ENCODE measurements around the gene UPK1A. TPM values are rescaled to one million over a fixed set of nuclear protein-coding genes. Genes with fewer than 3 reads are reported as not detected.
A peak's percentile ranks its signal among the peaks of the same experiment; 100 is the strongest.
"Not testable (repeated sequence)": the region's sequence is repeated elsewhere in the genome, so short reads cannot be mapped to it uniquely, and the experiment has no call there.

UPK1A gene
- total RNA-seq, 2 donors from 2014 or later: 0.37 to 0.46 TPM

GRCh38 chr19:35645680-35646511 is 20.4 kb upstream of the UPK1A start:
- Mint-ChIP-seq H3K4me3 (no peak overlapping the region), H3K9me3 (no peaks in the 10 kb centered on the region), H3K27ac (no peak overlapping the region), H3K4me1 (peaks cover 17% of the 10 kb centered on the region), H3K27me3 (ENCODE audit: insufficient read depth) (peaks cover 6% of the 10 kb centered on the region), H3K36me3 (ENCODE audit: low read depth) (peaks cover 7% of the 10 kb centered on the region)
- no peaks in the 10 kb centered on the region for H3K9me3 ChIP-seq (ENCODE audit: control insufficient read depth, low read length)
- no peaks in the 10 kb centered on the region for H3K27me3 ChIP-seq (ENCODE audit: control insufficient read depth, insufficient read depth, low read length, poor library complexity, severe bottlenecking)
- WGBS, 2 experiments (ENCODE audit: insufficient coverage in 1 of 2, insufficient read length in 1 of 2): 86 to 87% methylated on average over 5 to 7 of the region's 7 CpGs
- no peaks in the 10 kb centered on the region for H3K4me1 ChIP-seq (ENCODE audit: control insufficient read depth, insufficient read depth, low read length)
- peaks cover 12% of the 10 kb centered on the region for H3K36me3 ChIP-seq (ENCODE audit: control insufficient read depth, insufficient read depth, low read length)
- peak; percentile 53 for DNase-seq
- no peak overlapping the region for H3K4me3 ChIP-seq (ENCODE audit: low read length)
- no peak overlapping the region for H3K27ac ChIP-seq (ENCODE audit: low read depth, low read length)
- no peak overlapping the region for H3K9ac ChIP-seq (ENCODE audit: extremely low read depth, low read length, poor library complexity, severe bottlenecking)
- no peak for TF ChIP-seq CTCF (conservative IDR thresholded peaks at IDR 0.05)

GRCh38 chr19:35648017-35648961 is 18.0 kb upstream of the UPK1A start, which contains the start of gene COX6B1:
Gene COX6B1 (plus strand): TSS chr19:35648323. CDS start chr19:35651244, 2,921 bp downstream.
- Histone ChIP-seq H3K9me3 (ENCODE audit: control insufficient read depth, low read length) (no peaks in the 10 kb centered on the region), H3K4me1 (ENCODE audit: control insufficient read depth, insufficient read depth, low read length) (no peaks in the 10 kb centered on the region), H3K4me3 (ENCODE audit: low read length) (peak within 1 kb of the TSS; percentile 85), H3K36me3 (ENCODE audit: control insufficient read depth, insufficient read depth, low read length) (peaks cover 19% of the 10 kb centered on the region), H3K27ac (ENCODE audit: low read depth, low read length) (no peak within 1 kb of the TSS), H3K27me3 (ENCODE audit: control insufficient read depth, insufficient read depth, low read length, poor library complexity, severe bottlenecking) (no peaks in the 10 kb centered on the region), H3K9ac (ENCODE audit: extremely low read depth, low read length, poor library complexity, severe bottlenecking) (peak within 1 kb of the TSS; percentile 58)
- Mint-ChIP-seq H3K4me1 (peaks cover 11% of the 10 kb centered on the region), H3K9me3 (no peaks in the 10 kb centered on the region), H3K27me3 (ENCODE audit: insufficient read depth) (peaks cover 6% of the 10 kb centered on the region), H3K36me3 (ENCODE audit: low read depth) (peaks cover 16% of the 10 kb centered on the region), H3K27ac (peak within 1 kb of the TSS; percentile 94), H3K4me3 (peak within 1 kb of the TSS; percentile 96)
- TF ChIP-seq CTCF (conservative IDR thresholded peaks at IDR 0.05): no peak
- 0 to 1% methylated on average over 29 to 46 of the region's 46 CpGs for WGBS, 2 experiments (ENCODE audit: insufficient coverage in 1 of 2, insufficient read length in 1 of 2)
- DNase-seq: peak; percentile 96

- no peak for DNase-seq
- H3K27me3 Mint-ChIP-seq (ENCODE audit: insufficient read depth): peaks cover 6% of the 10 kb centered on the region
- H3K27me3 ChIP-seq (ENCODE audit: control insufficient read depth, insufficient read depth, low read length, poor library complexity, severe bottlenecking): no peaks in the 10 kb centered on the region
- H3K4me3 Mint-ChIP-seq: peak overlapping the region; percentile 96
- peak overlapping the region; percentile 55 for H3K27ac Mint-ChIP-seq
- no peaks in the 10 kb centered on the region for H3K9me3 Mint-ChIP-seq
- no peak overlapping the region for H3K27ac ChIP-seq (ENCODE audit: low read depth, low read length)
- no peak overlapping the region for H3K4me3 ChIP-seq (ENCODE audit: low read length)
- peaks cover 6% of the 10 kb centered on the region for H3K4me1 Mint-ChIP-seq
- peaks cover 33% of the 10 kb centered on the region for H3K36me3 Mint-ChIP-seq (ENCODE audit: low read depth)
- no peak overlapping the region for H3K9ac ChIP-seq (ENCODE audit: extremely low read depth, low read length, poor library complexity, severe bottlenecking)
- WGBS, 2 experiments (ENCODE audit: insufficient coverage in 1 of 2, insufficient read length in 1 of 2): 92 to 96% methylated on average over 9 of the region's 9 CpGs
- H3K4me1 ChIP-seq (ENCODE audit: control insufficient read depth, insufficient read depth, low read length): no peaks in the 10 kb centered on the region
- no peaks in the 10 kb centered on the region for H3K9me3 ChIP-seq (ENCODE audit: control insufficient read depth, low read length)
- peaks cover 34% of the 10 kb centered on the region for H3K36me3 ChIP-seq (ENCODE audit: control insufficient read depth, insufficient read depth, low read length)
- TF ChIP-seq CTCF (conservative IDR thresholded peaks at IDR 0.05): no peak
These were observed 15.7 kb upstream of the UPK1A start for GRCh38 chr19:35650581-35650980.

DNA sequence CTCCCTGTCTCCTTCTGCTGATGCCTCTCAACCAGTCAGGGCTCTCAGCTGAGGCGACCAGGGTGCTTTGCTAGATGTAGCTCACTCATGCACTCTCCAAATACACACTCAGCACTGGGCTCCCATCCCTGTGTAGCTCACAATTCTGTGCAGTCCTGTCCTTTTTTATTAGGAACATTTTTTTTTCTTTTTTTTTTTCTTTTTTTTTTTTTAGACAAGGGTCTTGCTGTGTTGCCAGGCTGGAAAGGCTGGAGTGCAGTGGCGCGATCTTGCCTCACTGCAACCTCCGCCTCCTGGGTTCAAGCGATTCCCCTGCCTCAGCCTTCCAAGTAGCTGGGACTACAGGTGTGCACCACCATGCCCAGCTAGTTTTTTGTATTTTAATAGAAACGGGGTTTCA is 11.5 kb upstream of the UPK1A start:
- H3K9me3 ChIP-seq (ENCODE audit: control insufficient read depth, low read length); H3K27me3 ChIP-seq (ENCODE audit: control insufficient read depth, insufficient read depth, low read length, poor library complexity, severe bottlenecking); H3K27ac ChIP-seq (ENCODE audit: low read depth, low read length); H3K4me1 Mint-ChIP-seq; DNase-seq; H3K27me3 Mint-ChIP-seq (ENCODE audit: insufficient read depth); H3K4me1 ChIP-seq (ENCODE audit: control insufficient read depth, insufficient read depth, low read length); H3K9me3 Mint-ChIP-seq; H3K4me3 ChIP-seq (ENCODE audit: low read length); H3K9ac ChIP-seq (ENCODE audit: extremely low read depth, low read length, poor library complexity, severe bottlenecking); H3K27ac Mint-ChIP-seq; H3K4me3 Mint-ChIP-seq: not testable (repeated sequence)
- H3K36me3 Mint-ChIP-seq (ENCODE audit: low read depth): peaks cover 66% of the 10 kb centered on the region
- WGBS, 2 experiments (ENCODE audit: insufficient coverage in 1 of 2, insufficient read length in 1 of 2): 97 to 98% methylated on average over 6 of the region's 6 CpGs
- peaks cover 61% of the 10 kb centered on the region for H3K36me3 ChIP-seq (ENCODE audit: control insufficient read depth, insufficient read depth, low read length)

Measured in endodermal cell (in vitro differentiated cells).